ENCODE measurements around the gene ASB14.

The ASB14 gene

GRCh38 chr3:57274845-57275244 is 17.6 kb downstream of the ASB14 start:
- H3K79me2 ChIP-seq (ENCODE audit: insufficient read depth, low read length) = no peaks in the 10 kb centered on the region
- no peaks in the 10 kb centered on the region for H3K9me2 ChIP-seq (ENCODE audit: low read depth, low read length)
- H3K9me3 ChIP-seq (ENCODE audit: low read length) = no peaks in the 10 kb centered on the region
- H3K4me3 ChIP-seq (ENCODE audit: low read depth, low read length, poor library complexity, severe bottlenecking) = no peak overlapping the region
- H3K27ac ChIP-seq (ENCODE audit: low read depth, low read length, poor library complexity, severe bottlenecking) = no peak overlapping the region
- H3K4me2 ChIP-seq (ENCODE audit: low read length) = no peak overlapping the region
- no peaks in the 10 kb centered on the region for H3K4me1 ChIP-seq (ENCODE audit: insufficient read depth, low read length, severe bottlenecking)
- peaks cover 44% of the 10 kb centered on the region for H3K36me3 ChIP-seq (ENCODE audit: insufficient read depth, low read length)
- H3K9ac ChIP-seq (ENCODE audit: low read length) = no peak overlapping the region
- H2AFZ ChIP-seq (ENCODE audit: low read length) = no peak overlapping the region
- TF ChIP-seq EZH2 (IDR thresholded peaks at IDR 0.05; ENCODE audit: borderline replicate concordance, low read length) = no peak
- no peak for TF ChIP-seq CTCF (IDR thresholded peaks at IDR 0.05; ENCODE audit: low read length)
- no peaks in the 10 kb centered on the region for H3K27me3 ChIP-seq (ENCODE audit: insufficient read depth, low read length)
- no peaks in the 10 kb centered on the region for H4K20me1 ChIP-seq (ENCODE audit: insufficient read depth, low read length)
- H3F3A ChIP-seq (ENCODE audit: insufficient read depth, low read length) = no peaks in the 10 kb centered on the region; the same call in 1 of the 2 replicates

GRCh38 chr3:57268416-57268815 is 24.1 kb downstream of the ASB14 start:
- Histone ChIP-seq H3K9me3 (ENCODE audit: low read length) (0 out of 2 replicates have a peak, but pooled peaks cover 1% of the 10 kb centered on the region), H2AFZ (ENCODE audit: low read length) (no peak overlapping the region), H4K20me1 (ENCODE audit: insufficient read depth, low read length) (no peaks in the 10 kb centered on the region), H3K27ac (ENCODE audit: low read depth, low read length, poor library complexity, severe bottlenecking) (no peak overlapping the region), H3K9ac (ENCODE audit: low read length) (no peak overlapping the region), H3F3A (ENCODE audit: insufficient read depth, low read length) (no peaks in the 10 kb centered on the region; the same call in 1 of the 2 replicates), H3K36me3 (ENCODE audit: insufficient read depth, low read length) (peaks cover 85% of the 10 kb centered on the region), H3K27me3 (ENCODE audit: insufficient read depth, low read length) (no peaks in the 10 kb centered on the region), H3K4me3 (ENCODE audit: low read depth, low read length, poor library complexity, severe bottlenecking) (no peak overlapping the region), H3K79me2 (ENCODE audit: insufficient read depth, low read length) (no peaks in the 10 kb centered on the region), H3K4me2 (ENCODE audit: low read length) (no peak overlapping the region), H3K4me1 (ENCODE audit: insufficient read depth, low read length, severe bottlenecking) (no peaks in the 10 kb centered on the region), H3K9me2 (ENCODE audit: low read depth, low read length) (no peaks in the 10 kb centered on the region)
- TF ChIP-seq CTCF (IDR thresholded peaks at IDR 0.05; ENCODE audit: low read length) = no peak
- no peak for TF ChIP-seq EZH2 (IDR thresholded peaks at IDR 0.05; ENCODE audit: borderline replicate concordance, low read length)

GRCh38 chr3:57261929-57262328 is 30.6 kb downstream of the ASB14 start:
- Histone ChIP-seq H3K9ac (ENCODE audit: low read length) (no peak overlapping the region), H3K27ac (ENCODE audit: low read depth, low read length, poor library complexity, severe bottlenecking) (no peak overlapping the region), H3K9me3 (ENCODE audit: low read length) (0 out of 2 replicates have a peak, but pooled peaks cover 3% of the 10 kb centered on the region), H3K4me1 (ENCODE audit: insufficient read depth, low read length, severe bottlenecking) (no peaks in the 10 kb centered on the region), H3K36me3 (ENCODE audit: insufficient read depth, low read length) (peaks cover 93% of the 10 kb centered on the region), H3K27me3 (ENCODE audit: insufficient read depth, low read length) (no peaks in the 10 kb centered on the region), H3K9me2 (ENCODE audit: low read depth, low read length) (no peaks in the 10 kb centered on the region), H4K20me1 (ENCODE audit: insufficient read depth, low read length) (no peaks in the 10 kb centered on the region), H3K4me3 (ENCODE audit: low read depth, low read length, poor library complexity, severe bottlenecking) (no peak overlapping the region), H3F3A (ENCODE audit: insufficient read depth, low read length) (no peaks in the 10 kb centered on the region; the same call in 1 of the 2 replicates), H3K4me2 (ENCODE audit: low read length) (no peak overlapping the region), H2AFZ (ENCODE audit: low read length) (no peak overlapping the region), H3K79me2 (ENCODE audit: insufficient read depth, low read length) (no peaks in the 10 kb centered on the region)
- TF ChIP-seq EZH2 (IDR thresholded peaks at IDR 0.05; ENCODE audit: borderline replicate concordance, low read length) (no peak), CTCF (IDR thresholded peaks at IDR 0.05; ENCODE audit: low read length) (no peak)
